ENCODE measurements around the gene ERN2. TPM values are rescaled to one million over a fixed set of nuclear protein-coding genes. Genes with fewer than 3 reads are reported as not detected.

Gene ERN2
- total and polyA plus RNA-seq, 2 of the 13 experiments (the other 11 are each of a cell fraction or from before 2014, with no cell fraction given), result 2.2 to 3.5 TPM

DNA sequence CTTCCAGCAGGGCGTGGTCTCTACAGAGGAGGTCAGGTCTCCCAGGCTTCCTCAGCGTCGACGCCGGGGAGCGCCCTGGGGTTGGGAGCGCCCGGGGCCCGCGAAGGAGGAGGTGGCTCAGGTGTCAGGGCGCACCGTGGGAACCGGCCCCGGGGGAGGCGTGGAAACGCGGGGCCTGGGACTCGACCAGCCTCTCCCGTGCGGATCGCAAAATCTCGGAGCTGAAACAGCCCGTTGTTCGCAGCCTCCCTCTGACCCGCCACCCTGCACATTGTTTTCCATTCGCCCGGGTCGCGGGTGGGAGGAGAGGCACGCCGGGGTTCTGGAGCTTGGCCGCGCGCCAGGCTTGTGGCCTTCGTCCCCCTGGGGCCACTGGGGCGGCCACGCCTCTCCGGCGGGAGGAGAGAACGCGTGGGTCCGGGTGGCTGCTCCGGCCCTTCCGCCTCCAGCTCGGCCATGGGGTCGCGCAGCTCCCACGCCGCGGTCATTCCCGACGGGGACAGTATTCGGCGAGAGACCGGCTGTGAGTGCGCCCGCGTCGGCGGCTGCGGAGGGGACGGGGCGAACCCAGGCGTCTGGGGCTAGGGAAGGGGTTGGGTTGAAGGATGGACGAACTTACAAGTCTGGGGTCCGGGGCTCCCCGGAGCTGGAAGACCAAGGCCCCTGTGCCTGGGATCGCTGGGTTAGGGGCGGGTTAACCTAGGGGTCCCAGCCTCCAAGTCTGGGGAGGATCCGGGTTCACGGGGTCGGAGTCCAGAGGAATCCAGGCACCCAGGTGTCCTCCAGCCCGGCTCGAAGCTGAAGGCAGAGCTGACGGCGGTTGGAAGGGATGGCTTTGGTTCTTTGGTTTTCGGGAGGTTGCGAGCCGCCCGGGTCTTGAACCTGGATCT is 41.8 kb upstream of the ERN2 start, which contains the start of gene CHP2 (continued):
- TF ChIP-seq TCF7L2 (IDR thresholded peaks at IDR 0.05; ENCODE audit: low read depth, low read length) (no peak), ZBTB33 (CRISPR knock-in tag; IDR thresholded peaks at IDR 0.05) (no peak), ZNF792 (CRISPR knock-in tag; IDR thresholded peaks at IDR 0.05) (no peak), ZBTB44 (CRISPR knock-in tag; IDR thresholded peaks at IDR 0.05) (no peak), TOE1 (CRISPR knock-in tag; IDR thresholded peaks at IDR 0.05) (no peak), ZC3H4 (CRISPR knock-in tag; IDR thresholded peaks at IDR 0.05; ENCODE audit: borderline replicate concordance) (no peak), CENPX (CRISPR knock-in tag; IDR thresholded peaks at IDR 0.05) (no peak), ZNF550 (CRISPR knock-in tag; IDR thresholded peaks at IDR 0.05; ENCODE audit: borderline replicate concordance) (peak; percentile 90)
- TF ChIP-seq, protein P1, sequence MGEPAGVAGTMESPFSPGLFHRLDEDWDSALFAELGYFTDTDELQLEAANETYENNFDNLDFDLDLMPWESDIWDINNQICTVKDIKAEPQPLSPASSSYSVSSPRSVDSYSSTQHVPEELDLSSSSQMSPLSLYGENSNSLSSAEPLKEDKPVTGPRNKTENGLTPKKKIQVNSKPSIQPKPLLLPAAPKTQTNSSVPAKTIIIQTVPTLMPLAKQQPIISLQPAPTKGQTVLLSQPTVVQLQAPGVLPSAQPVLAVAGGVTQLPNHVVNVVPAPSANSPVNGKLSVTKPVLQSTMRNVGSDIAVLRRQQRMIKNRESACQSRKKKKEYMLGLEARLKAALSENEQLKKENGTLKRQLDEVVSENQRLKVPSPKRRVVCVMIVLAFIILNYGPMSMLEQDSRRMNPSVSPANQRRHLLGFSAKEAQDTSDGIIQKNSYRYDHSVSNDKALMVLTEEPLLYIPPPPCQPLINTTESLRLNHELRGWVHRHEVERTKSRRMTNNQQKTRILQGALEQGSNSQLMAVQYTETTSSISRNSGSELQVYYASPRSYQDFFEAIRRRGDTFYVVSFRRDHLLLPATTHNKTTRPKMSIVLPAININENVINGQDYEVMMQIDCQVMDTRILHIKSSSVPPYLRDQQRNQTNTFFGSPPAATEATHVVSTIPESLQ (CRISPR knock-in tag; conservative IDR thresholded peaks at IDR 0.05), result no peak
- TF ChIP-seq, protein P2, sequence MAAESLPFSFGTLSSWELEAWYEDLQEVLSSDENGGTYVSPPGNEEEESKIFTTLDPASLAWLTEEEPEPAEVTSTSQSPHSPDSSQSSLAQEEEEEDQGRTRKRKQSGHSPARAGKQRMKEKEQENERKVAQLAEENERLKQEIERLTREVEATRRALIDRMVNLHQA (CRISPR knock-in tag; IDR thresholded peaks at IDR 0.05), result no peak
- TF ChIP-seq, protein P3, sequence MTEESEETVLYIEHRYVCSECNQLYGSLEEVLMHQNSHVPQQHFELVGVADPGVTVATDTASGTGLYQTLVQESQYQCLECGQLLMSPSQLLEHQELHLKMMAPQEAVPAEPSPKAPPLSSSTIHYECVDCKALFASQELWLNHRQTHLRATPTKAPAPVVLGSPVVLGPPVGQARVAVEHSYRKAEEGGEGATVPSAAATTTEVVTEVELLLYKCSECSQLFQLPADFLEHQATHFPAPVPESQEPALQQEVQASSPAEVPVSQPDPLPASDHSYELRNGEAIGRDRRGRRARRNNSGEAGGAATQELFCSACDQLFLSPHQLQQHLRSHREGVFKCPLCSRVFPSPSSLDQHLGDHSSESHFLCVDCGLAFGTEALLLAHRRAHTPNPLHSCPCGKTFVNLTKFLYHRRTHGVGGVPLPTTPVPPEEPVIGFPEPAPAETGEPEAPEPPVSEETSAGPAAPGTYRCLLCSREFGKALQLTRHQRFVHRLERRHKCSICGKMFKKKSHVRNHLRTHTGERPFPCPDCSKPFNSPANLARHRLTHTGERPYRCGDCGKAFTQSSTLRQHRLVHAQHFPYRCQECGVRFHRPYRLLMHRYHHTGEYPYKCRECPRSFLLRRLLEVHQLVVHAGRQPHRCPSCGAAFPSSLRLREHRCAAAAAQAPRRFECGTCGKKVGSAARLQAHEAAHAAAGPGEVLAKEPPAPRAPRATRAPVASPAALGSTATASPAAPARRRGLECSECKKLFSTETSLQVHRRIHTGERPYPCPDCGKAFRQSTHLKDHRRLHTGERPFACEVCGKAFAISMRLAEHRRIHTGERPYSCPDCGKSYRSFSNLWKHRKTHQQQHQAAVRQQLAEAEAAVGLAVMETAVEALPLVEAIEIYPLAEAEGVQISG (CRISPR knock-in tag; IDR thresholded peaks at IDR 0.05), result no peak

Measured in HepG2 (cell line).